Astrocyte (in vitro differentiated cells and primary cell): Measurements from ENCODE around the gene PAH. TPM values are rescaled to one million over a fixed set of nuclear protein-coding genes. Genes with fewer than 3 reads are reported as not detected.

Experiments used
- DNase-seq: peaks from one replicate; pipeline ENCODE4 v3.0.0-alpha.2; 2010; ENCODE audit warnings: low read depth
- FAIRE-seq: peaks from 2 replicates; lab custom pipeline; 2011; peaks lifted over from hg19 to GRCh38; lab: Jason Lieb, UNC
- H2AFZ ChIP-seq: 2 replicates; pipeline ENCODE4 v1.6.0; 2012; ENCODE audit warnings: low read depth, low read length, inconsistent platforms
- H3K27ac ChIP-seq: 2 replicates; pipeline ENCODE4 v1.5.1; 2011; ENCODE audit warnings: low read depth, low read length, inconsistent platforms
- H3K27me3 ChIP-seq: 2 replicates; pipeline ENCODE4 v1.6.0; 2011; ENCODE audit warnings: low read length, inconsistent platforms; ENCODE audit not compliant: insufficient read depth
- H3K36me3 ChIP-seq: 2 replicates; pipeline ENCODE4 v1.5.1; 2011; ENCODE audit warnings: low read length, inconsistent platforms; ENCODE audit not compliant: insufficient read depth
- H3K4me1 ChIP-seq: 2 replicates; pipeline ENCODE4 v1.5.1; 2011; ENCODE audit warnings: low read length, inconsistent platforms; ENCODE audit not compliant: insufficient read depth
- H3K4me2 ChIP-seq: 2 replicates; pipeline ENCODE4 v1.6.0; 2012; ENCODE audit warnings: low read length, inconsistent platforms
- H3K4me3 ChIP-seq: 2 replicates; pipeline ENCODE4 v1.5.1; 2011; ENCODE audit warnings: low read depth, mild to moderate bottlenecking, low read length, inconsistent platforms; ENCODE audit not compliant: insufficient read depth
- H3K79me2 ChIP-seq: 2 replicates; pipeline ENCODE4 v1.6.0; 2012; ENCODE audit warnings: mild to moderate bottlenecking, low read length, inconsistent platforms; ENCODE audit not compliant: insufficient read depth
- H3K9ac ChIP-seq: 2 replicates; pipeline ENCODE4 v1.6.0; 2012; ENCODE audit warnings: mild to moderate bottlenecking, low read length, inconsistent platforms
- H3K9me3 ChIP-seq: 2 replicates; pipeline ENCODE4 v1.5.1; 2012; ENCODE audit warnings: low read depth, mild to moderate bottlenecking, low read length, inconsistent platforms; ENCODE audit not compliant: insufficient read depth
- H4K20me1 ChIP-seq: 2 replicates; pipeline ENCODE4 v1.6.0; 2012; ENCODE audit warnings: low read length, inconsistent platforms; ENCODE audit not compliant: insufficient read depth
- H3K27ac Mint-ChIP-seq: one replicate; pipeline ENCODE4 v1.8.0; 2021; ENCODE audit warnings: mild to moderate bottlenecking, mixed read lengths; ENCODE audit not compliant: unreplicated experiment
- H3K27me3 Mint-ChIP-seq: one replicate; pipeline ENCODE4 v1.8.0; 2021; ENCODE audit warnings: low read depth, mixed read lengths; ENCODE audit not compliant: unreplicated experiment
- H3K36me3 Mint-ChIP-seq: one replicate; pipeline ENCODE4 v1.8.0; 2021; ENCODE audit warnings: low read depth, mixed read lengths; ENCODE audit not compliant: unreplicated experiment
- H3K4me1 Mint-ChIP-seq: one replicate; pipeline ENCODE4 v1.8.0; 2021; ENCODE audit warnings: low read depth, mixed read lengths; ENCODE audit not compliant: unreplicated experiment
- H3K4me3 Mint-ChIP-seq: one replicate; pipeline ENCODE4 v1.8.0; 2021; ENCODE audit warnings: mild to moderate bottlenecking, moderate library complexity, mixed read lengths; ENCODE audit not compliant: unreplicated experiment
- H3K9me3 Mint-ChIP-seq: one replicate; pipeline ENCODE4 v1.8.0; 2021; ENCODE audit warnings: mild to moderate bottlenecking, mixed read lengths; ENCODE audit not compliant: unreplicated experiment
- EZH2 ChIP-seq: IDR thresholded peaks from 2 replicates; pipeline ENCODE4 v1.6.1; 2012; ENCODE audit warnings: mild to moderate bottlenecking, low read length, inconsistent platforms; ENCODE audit not compliant: insufficient read depth
- total RNA-seq: library from RNA; stranded (reverse); gene quantifications from 2 replicates; pipeline ENCODE4 v1.2.1, GENCODE V29; 2021
- TF ChIP-seq, protein P1 (sequence below): IDR thresholded peaks from 2 replicates; pipeline ENCODE4 v1.5.1; 2011; ENCODE audit warnings: low read depth, mild to moderate bottlenecking, inconsistent platforms, low read length, moderate library complexity; ENCODE audit not compliant: insufficient read depth

PAH gene
- total RNA-seq, 1 donor from 2014 or later = not detected

GRCh38 chr12:102921240-102921639 lies 4.2 kb upstream of the PAH start:
- no peaks in the 10 kb centered on the region for H3K9me3 Mint-ChIP-seq

GRCh38 chr12:102920271-102920670 lies 3.2 kb upstream of the PAH start:
- DNase-seq (no peak), FAIRE-seq (no peak)
- Mint-ChIP-seq H3K27me3 (peaks cover 12% of the 10 kb centered on the region), H3K9me3 (no peaks in the 10 kb centered on the region), H3K27ac (no peak overlapping the region), H3K4me3 (no peak overlapping the region), H3K4me1 (peaks cover 1% of the 10 kb centered on the region), H3K36me3 (no peaks in the 10 kb centered on the region)
- no peaks in the 10 kb centered on the region for H3K4me1 ChIP-seq
- H3K4me3 ChIP-seq = no peak overlapping the region
- H3K36me3 ChIP-seq = no peaks in the 10 kb centered on the region
- H3K4me2 ChIP-seq = no peak overlapping the region
- H3K9ac ChIP-seq = no peak overlapping the region
- TF ChIP-seq EZH2 = no peak
- TF ChIP-seq, protein P1, sequence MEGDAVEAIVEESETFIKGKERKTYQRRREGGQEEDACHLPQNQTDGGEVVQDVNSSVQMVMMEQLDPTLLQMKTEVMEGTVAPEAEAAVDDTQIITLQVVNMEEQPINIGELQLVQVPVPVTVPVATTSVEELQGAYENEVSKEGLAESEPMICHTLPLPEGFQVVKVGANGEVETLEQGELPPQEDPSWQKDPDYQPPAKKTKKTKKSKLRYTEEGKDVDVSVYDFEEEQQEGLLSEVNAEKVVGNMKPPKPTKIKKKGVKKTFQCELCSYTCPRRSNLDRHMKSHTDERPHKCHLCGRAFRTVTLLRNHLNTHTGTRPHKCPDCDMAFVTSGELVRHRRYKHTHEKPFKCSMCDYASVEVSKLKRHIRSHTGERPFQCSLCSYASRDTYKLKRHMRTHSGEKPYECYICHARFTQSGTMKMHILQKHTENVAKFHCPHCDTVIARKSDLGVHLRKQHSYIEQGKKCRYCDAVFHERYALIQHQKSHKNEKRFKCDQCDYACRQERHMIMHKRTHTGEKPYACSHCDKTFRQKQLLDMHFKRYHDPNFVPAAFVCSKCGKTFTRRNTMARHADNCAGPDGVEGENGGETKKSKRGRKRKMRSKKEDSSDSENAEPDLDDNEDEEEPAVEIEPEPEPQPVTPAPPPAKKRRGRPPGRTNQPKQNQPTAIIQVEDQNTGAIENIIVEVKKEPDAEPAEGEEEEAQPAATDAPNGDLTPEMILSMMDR = no peak
- no peak overlapping the region for H3K27ac ChIP-seq
- H3K27me3 ChIP-seq = peaks cover 3% of the 10 kb centered on the region
- H3K79me2 ChIP-seq = no peaks in the 10 kb centered on the region
- H3K9me3 ChIP-seq = no peaks in the 10 kb centered on the region
- no peak overlapping the region for H2AFZ ChIP-seq
- no peaks in the 10 kb centered on the region for H4K20me1 ChIP-seq

More at GRCh38 chr12:102921240-102921639, 4.2 kb upstream of the PAH start:
- Mint-ChIP-seq H3K27me3 (peaks cover 12% of the 10 kb centered on the region), H3K27ac (no peak overlapping the region), H3K36me3 (no peaks in the 10 kb centered on the region), H3K4me1 (peaks cover 1% of the 10 kb centered on the region), H3K4me3 (no peak overlapping the region)
- H3K4me3 ChIP-seq = no peak overlapping the region
- H3K27me3 ChIP-seq = peaks cover 3% of the 10 kb centered on the region
- FAIRE-seq (no peak), DNase-seq (no peak)
- no peaks in the 10 kb centered on the region for H3K79me2 ChIP-seq
- H3K4me1 ChIP-seq = no peaks in the 10 kb centered on the region
- no peaks in the 10 kb centered on the region for H3K36me3 ChIP-seq
- no peak for TF ChIP-seq EZH2
- TF ChIP-seq, protein P1 = no peak
- no peaks in the 10 kb centered on the region for H4K20me1 ChIP-seq
- H3K27ac ChIP-seq = no peak overlapping the region
- H3K9me3 ChIP-seq = no peaks in the 10 kb centered on the region
- H3K9ac ChIP-seq = no peak overlapping the region
- H3K4me2 ChIP-seq = no peak overlapping the region
- H2AFZ ChIP-seq = no peak overlapping the region

GRCh38 chr12:102918840-102919239 lies 1.8 kb upstream of the PAH start:
- no peak overlapping the region for H3K4me3 Mint-ChIP-seq
- Histone ChIP-seq H3K9me3 (no peaks in the 10 kb centered on the region), H3K79me2 (no peaks in the 10 kb centered on the region), H3K27ac (no peak overlapping the region), H3K4me1 (no peaks in the 10 kb centered on the region), H3K9ac (no peak overlapping the region), H3K4me2 (no peak overlapping the region), H3K4me3 (no peak overlapping the region), H3K36me3 (no peaks in the 10 kb centered on the region), H3K27me3 (peaks cover 3% of the 10 kb centered on the region), H2AFZ (no peak overlapping the region), H4K20me1 (no peaks in the 10 kb centered on the region)
- DNase-seq (no peak), FAIRE-seq (no peak)
- H3K27me3 Mint-ChIP-seq = peaks cover 21% of the 10 kb centered on the region
- H3K9me3 Mint-ChIP-seq = no peaks in the 10 kb centered on the region
- no peaks in the 10 kb centered on the region for H3K4me1 Mint-ChIP-seq
- H3K27ac Mint-ChIP-seq = no peak overlapping the region
- H3K36me3 Mint-ChIP-seq = no peaks in the 10 kb centered on the region
- TF ChIP-seq, protein P1 = no peak
- no peak for TF ChIP-seq EZH2
